Spleen (tissue), 11 donors: ENCODE measurements around the gene PXDN. TPM values are rescaled to one million over a fixed set of nuclear protein-coding genes. Genes with fewer than 3 reads are reported as not detected.

Experiments
- DNase-seq: peaks from one replicate; pipeline ENCODE4 v3.0.0-alpha.2; 2020
- H3K27ac ChIP-seq, 8 donors: fragments of 200-600 bp; sonication (generic) in 7 of 8; 1 replicate in 4 of 8; 2 replicates in 4 of 8; pipeline versions ENCODE4 v1.5.0 to v1.8.0; 2016 to 2021; ENCODE audit warnings: inconsistent platforms in 4 of 8, mild to moderate bottlenecking in 4 of 8, moderate library complexity in 1 of 8
- H3K27me3 ChIP-seq, 7 donors: fragments of 200-600 bp; sonication (generic) in 6 of 7; replicated peaks in 1 of 7; 1 replicate in 4 of 7; 2 replicates in 3 of 7; pipeline versions ENCODE4 v1.5.0 to v1.8.0; 2016 to 2021; ENCODE audit warnings: inconsistent platforms in 3 of 7, mild to moderate bottlenecking in 1 of 7
- H3K36me3 ChIP-seq, 6 donors: fragments of 200-600 bp; sonication (generic) in 5 of 6; 1 replicate in 4 of 6; 2 replicates in 2 of 6; pipeline versions ENCODE4 v1.5.0 to v1.8.0; 2016 to 2021; ENCODE audit warnings: inconsistent platforms in 2 of 6
- H3K4me1 ChIP-seq, 6 donors: fragments of 200-600 bp; sonication (generic) in 5 of 6; 1 replicate in 3 of 6; 2 replicates in 3 of 6; pipeline versions ENCODE4 v1.5.0 to v1.8.0; 2016 to 2021; ENCODE audit warnings: inconsistent platforms in 3 of 6
- H3K4me3 ChIP-seq, 8 donors: fragments of 200-600 bp; sonication (generic) in 7 of 8; 1 replicate in 4 of 8; 2 replicates in 4 of 8; pipeline versions ENCODE4 v1.5.0 to v1.8.0; 2016 to 2021; ENCODE audit warnings: inconsistent platforms in 4 of 8, mild to moderate bottlenecking in 4 of 8, moderate library complexity in 2 of 8
- H3K9me3 ChIP-seq, 8 donors: fragments of 200-600 bp; sonication (generic) in 7 of 8; 1 replicate in 4 of 8; 2 replicates in 4 of 8; pipeline versions ENCODE4 v1.5.0 to v1.8.0; 2016 to 2021; ENCODE audit warnings: inconsistent platforms in 4 of 8
- POLR2A ChIP-seq, 3 donors: fragments of 450-650 bp; IDR thresholded peaks; one replicate each; pipeline ENCODE4 v1.5.1; 2017; ENCODE audit warnings: antibody characterized with exemption in 3 of 3, mild to moderate bottlenecking in 1 of 3
- POLR2AphosphoS5 ChIP-seq, 3 donors: sonication (generic); formaldehyde crosslinking; IDR thresholded peaks; one replicate each; pipeline ENCODE4 v1.5.1; 2017; ENCODE audit warnings: antibody characterized with exemption in 3 of 3
- WGBS, 5 donors: extraction: QIAGEN DNeasy Blood & Tissue Kit in 3 of 5; methylation state at CpG; one replicate each; pipeline versions ENCODE4 v1.1.5 to v1.1.7; 2013 to 2018; 5-methylcytosine and 5-hydroxymethylcytosine counted together
- intact Hi-C: fragments of 100-400 bp; cut with DNase I; formaldehyde crosslinking; loops from one replicate; pipeline ENCODE4 v1.15.0; 2023; ENCODE audit warnings: low total_unique reads
- polyA plus RNA-seq, 3 donors: library from polyadenylated mRNA; stranded (reverse); fragments of 200-250 nt; gene quantifications; one replicate each; pipeline ENCODE4 v1.2.1, GENCODE V29; 2013
- total RNA-seq, 7 donors: library from RNA; depleted of rRNA in 3 of 7; stranded (reverse); fragments of >200 nt in 3 of 7; fragmentation: NEBNext Ultra II Directional in 4 of 7; extraction: Animal tissue kit (Norgen Biotek cat#: 25700) in 4 of 7; gene quantifications; one replicate each; pipeline versions ENCODE4 v1.1.0 to v1.2.1, GENCODE V29; 2016 to 2021
- TF ChIP-seq, protein P1 (sequence below), 11 experiments: fragments of 200-600 bp in 7 of 11; fragments of 450-650 bp in 4 of 11; sonication (generic) in 4 of 11; IDR thresholded peaks in 8 of 11; conservative IDR thresholded peaks in 3 of 11; 1 replicate in 7 of 11; 2 replicates in 4 of 11; pipeline versions ENCODE4 v1.4.0 to v1.8.0; 2016 to 2021; ENCODE audit warnings: antibody characterized with exemption in 11 of 11, inconsistent platforms in 4 of 11, mild to moderate bottlenecking in 1 of 11
- donor health status: healthy with polysubstance abuse.
- donor health status: DM: no; HTN: no; CAD: no; lungs with moderate emphysema.
- donor health status: DM: no; HTN: no; CAD: no.
- donor health status: Bipolar disorder and iron deficiency.
- donor health status: healthy.
- donor health status: DM: no; HTN: no; CAD: no.
- donor health status: DM: yes; HTN: yes; CAD: no.

PXDN gene
- total and polyA plus RNA-seq, 10 donors: 1.9 to 49.3 (median 30.8) TPM

DNA sequence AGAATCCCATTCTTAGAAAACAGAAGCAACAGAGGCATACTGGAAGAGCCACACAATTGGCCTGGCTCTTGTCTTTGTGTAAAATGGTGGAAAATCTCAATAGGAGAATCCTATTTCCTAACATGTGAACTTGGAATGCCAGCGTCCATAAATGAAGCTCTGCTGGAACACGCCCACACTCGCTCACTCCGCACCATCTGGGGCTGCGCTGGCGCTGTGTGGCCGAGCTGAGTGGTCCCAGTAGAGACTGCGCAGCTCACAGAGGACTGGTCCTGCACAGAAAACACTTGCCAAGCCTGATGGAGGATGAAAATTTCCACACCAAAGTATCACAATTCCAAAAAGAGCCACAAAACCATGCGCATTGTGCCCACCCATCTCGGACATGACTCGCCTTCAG is 56.2 kb downstream of the PXDN start:
- no peak for DNase-seq
- Histone ChIP-seq H3K36me3 (peaks cover 0 to 9% (median 0%) of the 10 kb centered on the region in 6 donors), H3K9me3 (no peaks in the 10 kb centered on the region), H3K27me3 (no peaks in the 10 kb centered on the region), H3K4me1 (no peaks in the 10 kb centered on the region), H3K27ac (no peak overlapping the region), H3K4me3 (no peak overlapping the region)
- WGBS, 5 donors: 94 to 98% (median 95%) methylated on average over 11 of the region's 11 CpGs
- TF ChIP-seq POLR2A (IDR thresholded peaks at IDR 0.05) (no peak), POLR2AphosphoS5 (IDR thresholded peaks at IDR 0.05) (no peak)
- TF ChIP-seq, protein P1, sequence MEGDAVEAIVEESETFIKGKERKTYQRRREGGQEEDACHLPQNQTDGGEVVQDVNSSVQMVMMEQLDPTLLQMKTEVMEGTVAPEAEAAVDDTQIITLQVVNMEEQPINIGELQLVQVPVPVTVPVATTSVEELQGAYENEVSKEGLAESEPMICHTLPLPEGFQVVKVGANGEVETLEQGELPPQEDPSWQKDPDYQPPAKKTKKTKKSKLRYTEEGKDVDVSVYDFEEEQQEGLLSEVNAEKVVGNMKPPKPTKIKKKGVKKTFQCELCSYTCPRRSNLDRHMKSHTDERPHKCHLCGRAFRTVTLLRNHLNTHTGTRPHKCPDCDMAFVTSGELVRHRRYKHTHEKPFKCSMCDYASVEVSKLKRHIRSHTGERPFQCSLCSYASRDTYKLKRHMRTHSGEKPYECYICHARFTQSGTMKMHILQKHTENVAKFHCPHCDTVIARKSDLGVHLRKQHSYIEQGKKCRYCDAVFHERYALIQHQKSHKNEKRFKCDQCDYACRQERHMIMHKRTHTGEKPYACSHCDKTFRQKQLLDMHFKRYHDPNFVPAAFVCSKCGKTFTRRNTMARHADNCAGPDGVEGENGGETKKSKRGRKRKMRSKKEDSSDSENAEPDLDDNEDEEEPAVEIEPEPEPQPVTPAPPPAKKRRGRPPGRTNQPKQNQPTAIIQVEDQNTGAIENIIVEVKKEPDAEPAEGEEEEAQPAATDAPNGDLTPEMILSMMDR (IDR thresholded peaks at IDR 0.05 in 8 of 11, conservative IDR thresholded peaks at IDR 0.05 in 3 of 11): no peak
- intact Hi-C loops: no loop called here

DNA sequence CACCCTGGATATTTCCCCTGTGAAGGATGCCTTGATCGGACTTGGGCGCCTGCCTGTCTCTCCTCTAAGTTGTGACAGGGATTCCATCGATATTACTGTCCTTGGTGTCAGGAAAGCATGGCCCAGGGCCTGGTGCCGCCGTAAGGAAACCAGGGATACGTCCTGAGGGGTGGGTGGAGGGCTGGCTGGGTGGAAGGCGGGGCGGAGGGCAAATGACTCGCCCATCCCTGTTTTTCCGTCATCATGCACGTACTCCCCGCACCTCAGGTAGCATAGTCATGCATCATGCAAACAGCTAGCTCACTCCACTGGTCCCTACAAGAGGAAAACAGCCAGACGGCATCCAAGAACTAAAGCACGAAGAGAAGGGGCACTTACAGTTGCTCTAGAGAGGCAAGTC is 57.1 kb downstream of the PXDN start:
- H3K27ac ChIP-seq: no peak overlapping the region
- no peak for DNase-seq
- no peaks in the 10 kb centered on the region for H3K4me1 ChIP-seq
- TF ChIP-seq, protein P1 (IDR thresholded peaks at IDR 0.05 in 8 of 11, conservative IDR thresholded peaks at IDR 0.05 in 3 of 11): no peak
- TF ChIP-seq POLR2AphosphoS5 (IDR thresholded peaks at IDR 0.05) (no peak), POLR2A (IDR thresholded peaks at IDR 0.05) (no peak)
- H3K9me3 ChIP-seq: no peaks in the 10 kb centered on the region
- H3K36me3 ChIP-seq: peaks cover 0 to 5% (median 0%) of the 10 kb centered on the region in 6 donors
- intact Hi-C loops: no loop called here
- H3K27me3 ChIP-seq: no peaks in the 10 kb centered on the region
- 85 to 91% (median 89%) methylated on average over 8 to 14 of the region's 14 CpGs for WGBS, 5 donors
- no peak overlapping the region for H3K4me3 ChIP-seq

DNA sequence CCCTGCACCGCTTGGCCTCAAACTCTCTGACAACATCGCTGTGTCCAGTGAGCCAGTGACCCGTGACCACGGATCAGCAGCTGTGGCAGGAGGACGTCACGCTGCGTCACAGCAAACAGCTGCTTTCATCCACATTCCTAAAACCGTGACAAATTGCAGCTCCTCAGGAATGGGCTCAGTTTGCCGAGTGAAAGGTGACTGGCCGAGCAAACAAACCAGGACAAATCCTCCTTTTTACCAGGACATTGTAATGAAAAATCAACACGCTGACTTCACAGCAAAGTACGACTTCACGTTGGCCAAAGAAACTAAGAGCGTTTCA is 57.6 kb downstream of the PXDN start:
- intact Hi-C loops: no loop called here
- Histone ChIP-seq H3K27me3 (no peaks in the 10 kb centered on the region), H3K4me1 (no peaks in the 10 kb centered on the region), H3K9me3 (no peaks in the 10 kb centered on the region), H3K27ac (no peak overlapping the region), H3K36me3 (peaks cover 0 to 2% (median 0%) of the 10 kb centered on the region in 6 donors), H3K4me3 (no peak overlapping the region)
- WGBS, 5 donors: 89 to 92% (median 91%) methylated on average over 14 of the region's 14 CpGs
- TF ChIP-seq, protein P1 (IDR thresholded peaks at IDR 0.05 in 8 of 11, conservative IDR thresholded peaks at IDR 0.05 in 3 of 11): no peak
- TF ChIP-seq POLR2AphosphoS5 (IDR thresholded peaks at IDR 0.05) (no peak), POLR2A (IDR thresholded peaks at IDR 0.05) (no peak)
- DNase-seq: no peak

DNA sequence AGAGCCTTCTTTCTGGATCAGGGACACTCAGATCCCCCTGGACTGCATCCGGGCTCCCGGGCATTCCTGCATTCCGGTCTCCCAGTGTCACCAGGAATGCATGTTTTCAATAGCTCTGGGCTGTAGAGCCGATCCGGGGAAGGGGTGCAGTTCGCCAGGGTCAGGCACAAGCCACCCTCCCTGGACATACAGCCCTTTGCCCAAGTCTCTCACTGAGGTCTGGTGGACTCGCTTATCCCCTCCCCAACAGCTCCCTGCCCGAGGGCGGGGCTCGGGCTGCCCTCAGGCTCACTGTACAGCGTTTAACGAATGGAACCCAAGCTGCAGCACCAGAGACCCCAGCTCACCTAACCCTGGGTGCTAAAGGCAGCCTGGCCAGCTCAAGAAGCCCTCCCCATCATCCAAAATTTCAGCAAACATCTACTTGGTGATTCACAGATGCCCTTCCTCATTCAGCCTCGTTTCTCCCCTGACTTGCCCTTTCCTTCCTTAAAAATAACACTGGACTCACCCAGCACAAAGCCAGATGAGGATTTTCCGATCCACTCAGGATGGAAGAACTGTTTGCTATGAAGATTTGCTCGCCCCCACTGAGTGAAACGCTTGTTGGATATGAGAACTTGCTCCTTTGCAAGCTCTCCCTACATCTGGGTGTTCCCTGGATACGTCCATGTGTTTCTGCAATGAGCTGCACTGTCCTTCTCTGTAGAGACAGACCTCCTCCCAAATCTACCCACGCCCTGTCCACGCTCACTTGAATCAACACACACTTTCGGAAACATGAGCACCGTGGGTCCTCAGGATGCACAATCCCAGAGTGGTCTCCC is 58.1 kb downstream of the PXDN start:
- intact Hi-C loops: no loop called here
- no peaks in the 10 kb centered on the region for H3K27me3 ChIP-seq
- H3K4me1 ChIP-seq: no peaks in the 10 kb centered on the region
- no peaks in the 10 kb centered on the region for H3K9me3 ChIP-seq
- H3K36me3 ChIP-seq: peaks cover 0 to 6% (median 0%) of the 10 kb centered on the region in 6 donors
- DNase-seq: no peak
- TF ChIP-seq POLR2A (IDR thresholded peaks at IDR 0.05) (no peak), POLR2AphosphoS5 (IDR thresholded peaks at IDR 0.05) (no peak)
- TF ChIP-seq, protein P1 (IDR thresholded peaks at IDR 0.05 in 8 of 11, conservative IDR thresholded peaks at IDR 0.05 in 3 of 11): no peak
- WGBS, 5 donors: 72 to 81% (median 77%) methylated on average over 21 of the region's 21 CpGs
- no peak overlapping the region for H3K4me3 ChIP-seq
- no peak overlapping the region for H3K27ac ChIP-seq
